PC-3 (cell line): ENCODE measurements around the gene TMIGD1. TPM values are rescaled to one million over a fixed set of nuclear protein-coding genes. Genes with fewer than 3 reads are reported as not detected.

Source experiments
- ATAC-seq: fragments of 200-7000 bp; cut with Tn5 transposase; 2 replicates; pipeline ENCODE4 v1.9.1; 2020; ENCODE audit warnings: mild to moderate bottlenecking, moderate library complexity
- BruUV-seq: library from RNA; stranded (reverse); fragments of 400-500 nt; replicated peaks from 2 replicates; lab custom pipeline; 2021; lab: Mats Ljungman, UMichigan
- CTCF ChIA-PET: fragments of 300-600 bp; sonication (Branson Sonifier 250); formaldehyde crosslinking; loops from one replicate; lab custom pipeline; 2022; ENCODE audit warnings: antibody characterized with exemption; lab: Charles Lee
- POLR2A ChIA-PET: fragments of 300-600 bp; sonication (Branson Sonifier 250); formaldehyde crosslinking; loops from one replicate; lab custom pipeline; 2022; ENCODE audit warnings: antibody characterized with exemption; ENCODE audit not compliant: unreplicated experiment; lab: Charles Lee
- DNase-seq: peaks from one replicate; pipeline ENCODE4 v3.0.0-alpha.2; 2015
- H2AFZ ChIP-seq: fragments of 300-600 bp; sonication (generic); 2 replicates; pipeline ENCODE4 v1.6.0; 2016; ENCODE audit warnings: antibody characterized with exemption, low read length
- H3F3A ChIP-seq: fragments of 300-600 bp; sonication (generic); one replicate; pipeline ENCODE4 v1.6.0; 2017; ENCODE audit warnings: antibody characterized with exemption, low read length, control low read depth, mild to moderate bottlenecking; ENCODE audit not compliant: unreplicated experiment
- H3K27ac ChIP-seq: fragments of 300-600 bp; sonication (generic); 2 replicates; pipeline ENCODE4 v1.5.1; 2016; ENCODE audit warnings: mild to moderate bottlenecking, low read length
- H3K27me3 ChIP-seq: fragments of 300-600 bp; sonication (generic); 2 replicates; pipeline ENCODE4 v1.6.1; 2016; ENCODE audit warnings: low read length, mixed read lengths
- H3K36me3 ChIP-seq: fragments of 300-600 bp; sonication (generic); 2 replicates; pipeline ENCODE4 v1.6.1; 2016; ENCODE audit warnings: low read depth, mixed run types, low read length, mixed read lengths
- H3K4me1 ChIP-seq: fragments of 300-600 bp; sonication (generic); 2 replicates; pipeline ENCODE4 v1.5.1; 2016; ENCODE audit warnings: low read length; ENCODE audit not compliant: insufficient read depth
- H3K4me2 ChIP-seq: fragments of 300-600 bp; sonication (generic); 2 replicates; pipeline ENCODE4 v1.6.0; 2016; ENCODE audit warnings: low read length
- H3K4me3 ChIP-seq: fragments of 300-600 bp; sonication (generic); 2 replicates; pipeline ENCODE4 v1.5.1; 2016; ENCODE audit warnings: mild to moderate bottlenecking, low read length, mixed read lengths
- H3K79me2 ChIP-seq: fragments of 300-600 bp; sonication (generic); 2 replicates; pipeline ENCODE4 v1.6.1; 2017; ENCODE audit warnings: low read length, mixed read lengths
- H3K9ac ChIP-seq: fragments of 300-600 bp; sonication (generic); 2 replicates; pipeline ENCODE4 v1.6.0; 2016; ENCODE audit warnings: mild to moderate bottlenecking, low read length
- H3K9me2 ChIP-seq: fragments of 300-600 bp; sonication (generic); replicated peaks from 2 replicates; pipeline ENCODE4 v1.6.1; 2016; ENCODE audit warnings: mixed run types, low read length, mixed read lengths
- H3K9me3 ChIP-seq: fragments of 300-600 bp; sonication (generic); 2 replicates; pipeline ENCODE4 v1.6.1; 2016; ENCODE audit warnings: low read length, mixed read lengths
- H4K20me1 ChIP-seq: fragments of 300-600 bp; sonication (generic); 2 replicates; pipeline ENCODE4 v1.6.1; 2016; ENCODE audit warnings: low read length, mixed read lengths
- CTCF ChIP-seq: fragments of 300-600 bp; sonication (generic); conservative IDR thresholded peaks from 2 replicates; pipeline ENCODE4 v1.5.1; 2017; ENCODE audit warnings: antibody characterized with exemption, low read depth, mild to moderate bottlenecking, low read length
- EZH2 ChIP-seq: fragments of 300-600 bp; sonication (generic); IDR thresholded peaks from one replicate; pipeline ENCODE4 v1.6.1; 2017; ENCODE audit warnings: antibody characterized with exemption, mild to moderate bottlenecking, low read length; ENCODE audit not compliant: unreplicated experiment
- EZH2phosphoT487 ChIP-seq: fragments of 300-600 bp; sonication (generic); IDR thresholded peaks from 2 replicates; pipeline ENCODE4 v1.6.1; 2018; ENCODE audit warnings: mild to moderate bottlenecking, antibody characterized with exemption, low read length, borderline replicate concordance
- intact Hi-C: fragments of 100-400 bp; cut with micrococcal nuclease; formaldehyde crosslinking; loops from 2 replicates; pipeline ENCODE4 v1.9.0; 2023
- total RNA-seq: library from RNA; depleted of rRNA; stranded (reverse); fragments of >200 nt; gene quantifications from 2 replicates; pipeline ENCODE4 v1.2.3, GENCODE V29; 2014

TMIGD1 gene
- total RNA-seq, 1 experiment from 2014 or later = not detected

- Histone ChIP-seq H4K20me1 (no peaks in the 10 kb centered on the region), H3K9me3 (no peaks in the 10 kb centered on the region), H3K4me2 (no peak overlapping the region), H2AFZ (no peak overlapping the region), H3K9ac (no peak overlapping the region), H3F3A (no peaks in the 10 kb centered on the region), H3K9me2 (no peaks in the 10 kb centered on the region), H3K79me2 (no peaks in the 10 kb centered on the region), H3K27me3 (no peaks in the 10 kb centered on the region), H3K4me3 (no peak overlapping the region), H3K4me1 (peaks cover 13% of the 10 kb centered on the region; the same call in 1 of the 2 replicates), H3K36me3 (no peaks in the 10 kb centered on the region), H3K27ac (no peak overlapping the region)
- CTCF ChIA-PET = no interaction called here
- DNase-seq (no peak), ATAC-seq (no peak)
- no peak for TF ChIP-seq EZH2phosphoT487
- no peak for TF ChIP-seq CTCF
- TF ChIP-seq EZH2 = no peak
- POLR2A ChIA-PET = no interaction called here
- intact Hi-C loops = no loop called here
- BruUV-seq = no TSS peak
Observed at GRCh38 chr17:30360086-30360808, 26.4 kb upstream of the TMIGD1 start.

- Histone ChIP-seq H3K9me3 (no peaks in the 10 kb centered on the region; the same call in 1 of the 2 replicates), H3K4me3 (no peak overlapping the region), H3K36me3 (no peaks in the 10 kb centered on the region), H3K27ac (no peak overlapping the region), H3K4me2 (no peak overlapping the region), H3F3A (no peaks in the 10 kb centered on the region), H3K4me1 (peaks cover 2% of the 10 kb centered on the region; the same call in 1 of the 2 replicates), H2AFZ (no peak overlapping the region), H3K9me2 (no peaks in the 10 kb centered on the region), H3K27me3 (no peaks in the 10 kb centered on the region), H4K20me1 (no peaks in the 10 kb centered on the region), H3K9ac (no peak overlapping the region), H3K79me2 (no peaks in the 10 kb centered on the region)
- BruUV-seq = no TSS peak
- POLR2A ChIA-PET = no interaction called here
- CTCF ChIA-PET = no interaction called here
- no peak for DNase-seq
- intact Hi-C loops = no loop called here
- ATAC-seq = no peak
- TF ChIP-seq EZH2 (no peak), EZH2phosphoT487 (no peak), CTCF (no peak)
Observed at GRCh38 chr17:30358055-30358760, 24.4 kb upstream of the TMIGD1 start.

GRCh38 chr17:30357476-30357875 is 23.6 kb upstream of the TMIGD1 start:
- H3K9me3 ChIP-seq = no peaks in the 10 kb centered on the region; the same call in 1 of the 2 replicates
- H3F3A ChIP-seq = no peaks in the 10 kb centered on the region
- H3K4me3 ChIP-seq = no peak overlapping the region
- ATAC-seq (no peak), DNase-seq (no peak)
- no peak overlapping the region for H2AFZ ChIP-seq
- POLR2A ChIA-PET = no interaction called here
- no peaks in the 10 kb centered on the region for H3K9me2 ChIP-seq
- no TSS peak for BruUV-seq
- TF ChIP-seq EZH2phosphoT487 = no peak
- TF ChIP-seq EZH2 = no peak
- TF ChIP-seq CTCF = no peak
- no peak overlapping the region for H3K27ac ChIP-seq
- CTCF ChIA-PET = no interaction called here
- H3K79me2 ChIP-seq = no peaks in the 10 kb centered on the region
- H3K36me3 ChIP-seq = no peaks in the 10 kb centered on the region
- H3K27me3 ChIP-seq = no peaks in the 10 kb centered on the region
- H3K4me1 ChIP-seq = no peaks in the 10 kb centered on the region
- no peak overlapping the region for H3K9ac ChIP-seq
- intact Hi-C loops = no loop called here
- H3K4me2 ChIP-seq = no peak overlapping the region
- no peaks in the 10 kb centered on the region for H4K20me1 ChIP-seq
